HG03432 (cell line): ENCODE data around the gene GNA12.
A peak's percentile ranks its signal among the peaks of the same experiment; 100 is the strongest.

Experiments
- ATAC-seq: cut with Tn5 transposase; IDR thresholded peaks from one replicate; pipeline ENCODE4 v1.9.1; 2021; ENCODE audit warnings: mild to moderate bottlenecking, moderate library complexity; ENCODE audit not compliant: unreplicated experiment

The GNA12 gene

GRCh38 chr7:2844153-2845033, at the start of gene GNA12:
TSS of gene GNA12 (minus strand) at chr7:2844308. CDS start at chr7:2844161, 147 bp downstream.
- peak; percentile 95 for ATAC-seq

- ATAC-seq: peak; percentile 49
Observed at GRCh38 chr7:2893411-2893861, 49.3 kb upstream of the GNA12 start.

- ATAC-seq: no peak
Observed at GRCh38 chr7:2892549-2892948, 48.4 kb upstream of the GNA12 start.

- no peak for ATAC-seq
Observed at GRCh38 chr7:2887816-2888215, 43.7 kb upstream of the GNA12 start.

GRCh38 chr7:2886900-2887299, 42.8 kb upstream of the GNA12 start:
- peak; percentile 63 for ATAC-seq

GRCh38 chr7:2886391-2886790, 42.3 kb upstream of the GNA12 start:
- ATAC-seq: no peak

GRCh38 chr7:2884161-2884560, 40.1 kb upstream of the GNA12 start:
- no peak for ATAC-seq

GRCh38 chr7:2883101-2883500, 39.0 kb upstream of the GNA12 start:
- no peak for ATAC-seq

GRCh38 chr7:2882111-2882510, 38.0 kb upstream of the GNA12 start:
- no peak for ATAC-seq

GRCh38 chr7:2880874-2881533, 36.9 kb upstream of the GNA12 start:
- no peak for ATAC-seq

GRCh38 chr7:2880051-2880450, 35.9 kb upstream of the GNA12 start:
- no peak for ATAC-seq

GRCh38 chr7:2879354-2879753, 35.2 kb upstream of the GNA12 start:
- no peak for ATAC-seq

- ATAC-seq: no peak
Observed at GRCh38 chr7:2878306-2878705, 34.2 kb upstream of the GNA12 start.

- ATAC-seq: no peak
Observed at GRCh38 chr7:2876031-2876731, 32.1 kb upstream of the GNA12 start.

- ATAC-seq: no peak
Observed at GRCh38 chr7:2873686-2874551, 29.8 kb upstream of the GNA12 start.

GRCh38 chr7:2873146-2873545, 29.0 kb upstream of the GNA12 start:
- no peak for ATAC-seq

- no peak for ATAC-seq
Observed at GRCh38 chr7:2872296-2872874, 28.3 kb upstream of the GNA12 start.

GRCh38 chr7:2870471-2870931, 26.4 kb upstream of the GNA12 start:
- peak; percentile 62 for ATAC-seq

- ATAC-seq: no peak
Observed at GRCh38 chr7:2869981-2870380, 25.9 kb upstream of the GNA12 start.

- no peak for ATAC-seq
Observed at GRCh38 chr7:2866601-2867000, 22.5 kb upstream of the GNA12 start.
